SK-N-SH (cell line): Measurements from ENCODE around the gene ARHGAP45.

Source experiments
- RFX5 ChIP-seq: IDR thresholded peaks from 2 replicates; pipeline ENCODE4 v1.6.1; 2012; ENCODE audit warnings: mild to moderate bottlenecking, improper control_type of control experiment, low read length
- RXRA ChIP-seq: IDR thresholded peaks from 2 replicates; pipeline ENCODE4 v1.4.0; 2012; ENCODE audit warnings: low read depth, mild to moderate bottlenecking, borderline replicate concordance
- TF ChIP-seq, protein P1 (sequence below): fragments of 200-600 bp; sonication (generic); IDR thresholded peaks from 2 replicates; pipeline ENCODE4 v1.6.1; 2017; ENCODE audit warnings: antibody characterized with exemption, mild to moderate bottlenecking, moderate library complexity
- TF ChIP-seq, protein P2 (sequence below): IDR thresholded peaks from 2 replicates; pipeline ENCODE4 v1.4.0; 2012; ENCODE audit warnings: low read depth, borderline replicate concordance
- TF ChIP-seq, protein P3 (sequence below): IDR thresholded peaks from 2 replicates; pipeline ENCODE4 v1.6.1; 2012; ENCODE audit warnings: mild to moderate bottlenecking, low read depth, low read length, moderate library complexity

GRCh38 chr19:1053176-1054101, 13.5 kb upstream of the ARHGAP45 start:
- TF ChIP-seq, protein P1, sequence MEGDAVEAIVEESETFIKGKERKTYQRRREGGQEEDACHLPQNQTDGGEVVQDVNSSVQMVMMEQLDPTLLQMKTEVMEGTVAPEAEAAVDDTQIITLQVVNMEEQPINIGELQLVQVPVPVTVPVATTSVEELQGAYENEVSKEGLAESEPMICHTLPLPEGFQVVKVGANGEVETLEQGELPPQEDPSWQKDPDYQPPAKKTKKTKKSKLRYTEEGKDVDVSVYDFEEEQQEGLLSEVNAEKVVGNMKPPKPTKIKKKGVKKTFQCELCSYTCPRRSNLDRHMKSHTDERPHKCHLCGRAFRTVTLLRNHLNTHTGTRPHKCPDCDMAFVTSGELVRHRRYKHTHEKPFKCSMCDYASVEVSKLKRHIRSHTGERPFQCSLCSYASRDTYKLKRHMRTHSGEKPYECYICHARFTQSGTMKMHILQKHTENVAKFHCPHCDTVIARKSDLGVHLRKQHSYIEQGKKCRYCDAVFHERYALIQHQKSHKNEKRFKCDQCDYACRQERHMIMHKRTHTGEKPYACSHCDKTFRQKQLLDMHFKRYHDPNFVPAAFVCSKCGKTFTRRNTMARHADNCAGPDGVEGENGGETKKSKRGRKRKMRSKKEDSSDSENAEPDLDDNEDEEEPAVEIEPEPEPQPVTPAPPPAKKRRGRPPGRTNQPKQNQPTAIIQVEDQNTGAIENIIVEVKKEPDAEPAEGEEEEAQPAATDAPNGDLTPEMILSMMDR: no peak
- TF ChIP-seq, protein P2, sequence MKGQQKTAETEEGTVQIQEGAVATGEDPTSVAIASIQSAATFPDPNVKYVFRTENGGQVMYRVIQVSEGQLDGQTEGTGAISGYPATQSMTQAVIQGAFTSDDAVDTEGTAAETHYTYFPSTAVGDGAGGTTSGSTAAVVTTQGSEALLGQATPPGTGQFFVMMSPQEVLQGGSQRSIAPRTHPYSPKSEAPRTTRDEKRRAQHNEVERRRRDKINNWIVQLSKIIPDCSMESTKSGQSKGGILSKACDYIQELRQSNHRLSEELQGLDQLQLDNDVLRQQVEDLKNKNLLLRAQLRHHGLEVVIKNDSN: no peak
- TF ChIP-seq RXRA (no peak), RFX5 (no peak)
- TF ChIP-seq, protein P3, sequence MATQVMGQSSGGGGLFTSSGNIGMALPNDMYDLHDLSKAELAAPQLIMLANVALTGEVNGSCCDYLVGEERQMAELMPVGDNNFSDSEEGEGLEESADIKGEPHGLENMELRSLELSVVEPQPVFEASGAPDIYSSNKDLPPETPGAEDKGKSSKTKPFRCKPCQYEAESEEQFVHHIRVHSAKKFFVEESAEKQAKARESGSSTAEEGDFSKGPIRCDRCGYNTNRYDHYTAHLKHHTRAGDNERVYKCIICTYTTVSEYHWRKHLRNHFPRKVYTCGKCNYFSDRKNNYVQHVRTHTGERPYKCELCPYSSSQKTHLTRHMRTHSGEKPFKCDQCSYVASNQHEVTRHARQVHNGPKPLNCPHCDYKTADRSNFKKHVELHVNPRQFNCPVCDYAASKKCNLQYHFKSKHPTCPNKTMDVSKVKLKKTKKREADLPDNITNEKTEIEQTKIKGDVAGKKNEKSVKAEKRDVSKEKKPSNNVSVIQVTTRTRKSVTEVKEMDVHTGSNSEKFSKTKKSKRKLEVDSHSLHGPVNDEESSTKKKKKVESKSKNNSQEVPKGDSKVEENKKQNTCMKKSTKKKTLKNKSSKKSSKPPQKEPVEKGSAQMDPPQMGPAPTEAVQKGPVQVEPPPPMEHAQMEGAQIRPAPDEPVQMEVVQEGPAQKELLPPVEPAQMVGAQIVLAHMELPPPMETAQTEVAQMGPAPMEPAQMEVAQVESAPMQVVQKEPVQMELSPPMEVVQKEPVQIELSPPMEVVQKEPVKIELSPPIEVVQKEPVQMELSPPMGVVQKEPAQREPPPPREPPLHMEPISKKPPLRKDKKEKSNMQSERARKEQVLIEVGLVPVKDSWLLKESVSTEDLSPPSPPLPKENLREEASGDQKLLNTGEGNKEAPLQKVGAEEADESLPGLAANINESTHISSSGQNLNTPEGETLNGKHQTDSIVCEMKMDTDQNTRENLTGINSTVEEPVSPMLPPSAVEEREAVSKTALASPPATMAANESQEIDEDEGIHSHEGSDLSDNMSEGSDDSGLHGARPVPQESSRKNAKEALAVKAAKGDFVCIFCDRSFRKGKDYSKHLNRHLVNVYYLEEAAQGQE: no peak
